ENCODE measurements around the gene FRMD4B. TPM values are rescaled to one million over a fixed set of nuclear protein-coding genes. Genes with fewer than 3 reads are reported as not detected.

FRMD4B gene
- total RNA-seq, 2 experiments from 2014 or later = not detected

DNA sequence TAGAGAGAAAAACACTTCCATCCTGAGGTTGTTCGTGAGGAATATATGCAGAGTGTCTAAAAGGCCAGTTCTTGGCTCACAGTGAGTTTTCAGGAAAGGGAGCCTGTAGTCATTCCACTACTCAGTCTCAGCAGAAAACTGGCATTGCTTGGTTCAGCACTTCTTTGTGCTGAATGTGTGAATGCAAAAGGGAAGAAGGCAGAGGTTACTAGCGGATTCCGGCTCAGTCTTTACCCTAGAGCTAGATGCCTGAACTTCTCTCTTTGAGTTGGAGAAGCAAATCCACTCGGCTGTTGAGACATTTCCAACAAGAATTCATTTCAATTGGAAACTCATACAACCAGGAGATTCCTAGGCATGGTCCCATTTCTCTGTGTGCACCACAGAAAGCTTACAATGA lies 23.1 kb upstream of the FRMD4B start:
- no TSS peak for BruUV-seq (replicated peaks)
- H3K9me3 ChIP-seq (ENCODE audit: low read length) = peaks cover 7% of the 10 kb centered on the region; the same call in 1 of the 2 replicates
- H3K27ac ChIP-seq (ENCODE audit: low read depth, low read length, poor library complexity, severe bottlenecking) = no peak overlapping the region
- H3K4me2 ChIP-seq (ENCODE audit: low read length) = no peak overlapping the region
- H2AFZ ChIP-seq (ENCODE audit: low read length) = no peak overlapping the region
- CTCF ChIA-PET (ENCODE audit: unreplicated experiment) = no interaction called here
- H3K36me3 ChIP-seq (ENCODE audit: insufficient read depth, low read length) = no peaks in the 10 kb centered on the region
- no peaks in the 10 kb centered on the region for H4K20me1 ChIP-seq (ENCODE audit: insufficient read depth, low read length)
- H3K4me1 ChIP-seq (ENCODE audit: insufficient read depth, low read length, poor library complexity, severe bottlenecking) = no peaks in the 10 kb centered on the region
- POLR2A ChIA-PET = no interaction called here
- no peak overlapping the region for H3K4me3 ChIP-seq (ENCODE audit: low read depth, low read length, poor library complexity, severe bottlenecking)
- DNase-seq (ENCODE audit: low spot score) = no peak
- H3K79me2 ChIP-seq (ENCODE audit: insufficient read depth, low read depth, low read length) = no peaks in the 10 kb centered on the region
- intact Hi-C loops (cut with micrococcal nuclease; ENCODE audit: unreplicated experiment) = no loop called here
- no peaks in the 10 kb centered on the region for H3K9me2 ChIP-seq (ENCODE audit: insufficient read depth, low read length)
- no peak for TF ChIP-seq EZH2phosphoT487 (IDR thresholded peaks at IDR 0.05; ENCODE audit: borderline replicate concordance, low read depth, low read length)
- TF ChIP-seq, protein P1, sequence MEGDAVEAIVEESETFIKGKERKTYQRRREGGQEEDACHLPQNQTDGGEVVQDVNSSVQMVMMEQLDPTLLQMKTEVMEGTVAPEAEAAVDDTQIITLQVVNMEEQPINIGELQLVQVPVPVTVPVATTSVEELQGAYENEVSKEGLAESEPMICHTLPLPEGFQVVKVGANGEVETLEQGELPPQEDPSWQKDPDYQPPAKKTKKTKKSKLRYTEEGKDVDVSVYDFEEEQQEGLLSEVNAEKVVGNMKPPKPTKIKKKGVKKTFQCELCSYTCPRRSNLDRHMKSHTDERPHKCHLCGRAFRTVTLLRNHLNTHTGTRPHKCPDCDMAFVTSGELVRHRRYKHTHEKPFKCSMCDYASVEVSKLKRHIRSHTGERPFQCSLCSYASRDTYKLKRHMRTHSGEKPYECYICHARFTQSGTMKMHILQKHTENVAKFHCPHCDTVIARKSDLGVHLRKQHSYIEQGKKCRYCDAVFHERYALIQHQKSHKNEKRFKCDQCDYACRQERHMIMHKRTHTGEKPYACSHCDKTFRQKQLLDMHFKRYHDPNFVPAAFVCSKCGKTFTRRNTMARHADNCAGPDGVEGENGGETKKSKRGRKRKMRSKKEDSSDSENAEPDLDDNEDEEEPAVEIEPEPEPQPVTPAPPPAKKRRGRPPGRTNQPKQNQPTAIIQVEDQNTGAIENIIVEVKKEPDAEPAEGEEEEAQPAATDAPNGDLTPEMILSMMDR (conservative IDR thresholded peaks at IDR 0.05; ENCODE audit: low read length) = no peak

DNA sequence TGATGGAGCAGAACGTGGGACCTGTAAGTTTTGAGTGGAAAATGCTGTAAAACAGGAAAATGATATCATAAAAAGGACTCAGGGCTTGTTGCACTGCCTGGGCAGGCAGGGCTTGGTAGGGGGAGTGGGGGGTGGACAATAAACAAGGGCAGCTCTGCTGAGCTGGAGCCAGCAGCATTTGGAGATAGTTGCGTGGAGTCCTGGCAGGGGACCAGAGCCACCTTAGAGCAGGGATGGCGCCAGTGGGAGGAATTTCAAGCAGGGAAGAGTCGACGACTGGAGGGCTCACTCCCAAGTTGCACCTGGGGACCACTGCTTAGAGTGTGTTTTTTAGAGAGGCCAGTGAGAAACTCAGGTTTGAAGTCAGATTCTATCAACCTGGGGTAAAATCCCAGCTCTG lies 22.7 kb upstream of the FRMD4B start:
- H2AFZ ChIP-seq (ENCODE audit: low read length) = no peak overlapping the region
- TF ChIP-seq EZH2phosphoT487 (IDR thresholded peaks at IDR 0.05; ENCODE audit: borderline replicate concordance, low read depth, low read length) = no peak
- TF ChIP-seq, protein P1 (conservative IDR thresholded peaks at IDR 0.05; ENCODE audit: low read length) = no peak
- intact Hi-C loops (cut with micrococcal nuclease; ENCODE audit: unreplicated experiment) = no loop called here
- H3K9me2 ChIP-seq (ENCODE audit: insufficient read depth, low read length) = no peaks in the 10 kb centered on the region
- H3K9me3 ChIP-seq (ENCODE audit: low read length) = peaks cover 7% of the 10 kb centered on the region; the same call in 1 of the 2 replicates
- H3K79me2 ChIP-seq (ENCODE audit: insufficient read depth, low read depth, low read length) = no peaks in the 10 kb centered on the region
- no peak for DNase-seq (ENCODE audit: low spot score)
- no peaks in the 10 kb centered on the region for H4K20me1 ChIP-seq (ENCODE audit: insufficient read depth, low read length)
- no peak overlapping the region for H3K4me2 ChIP-seq (ENCODE audit: low read length)
- POLR2A ChIA-PET = no interaction called here
- no peak overlapping the region for H3K27ac ChIP-seq (ENCODE audit: low read depth, low read length, poor library complexity, severe bottlenecking)
- H3K4me3 ChIP-seq (ENCODE audit: low read depth, low read length, poor library complexity, severe bottlenecking) = no peak overlapping the region
- H3K4me1 ChIP-seq (ENCODE audit: insufficient read depth, low read length, poor library complexity, severe bottlenecking) = no peaks in the 10 kb centered on the region
- no peaks in the 10 kb centered on the region for H3K36me3 ChIP-seq (ENCODE audit: insufficient read depth, low read length)
- BruUV-seq (replicated peaks) = no TSS peak
- CTCF ChIA-PET (ENCODE audit: unreplicated experiment) = no interaction called here

- no peaks in the 10 kb centered on the region for H3K4me1 ChIP-seq (ENCODE audit: insufficient read depth, low read length, poor library complexity, severe bottlenecking)
- DNase-seq (ENCODE audit: low spot score) = no peak
- no peaks in the 10 kb centered on the region for H3K79me2 ChIP-seq (ENCODE audit: insufficient read depth, low read depth, low read length)
- H3K9me3 ChIP-seq (ENCODE audit: low read length) = peaks cover 7% of the 10 kb centered on the region; the same call in 1 of the 2 replicates
- H4K20me1 ChIP-seq (ENCODE audit: insufficient read depth, low read length) = no peaks in the 10 kb centered on the region
- no peak overlapping the region for H3K4me3 ChIP-seq (ENCODE audit: low read depth, low read length, poor library complexity, severe bottlenecking)
- no peak overlapping the region for H3K4me2 ChIP-seq (ENCODE audit: low read length)
- intact Hi-C loops (cut with micrococcal nuclease; ENCODE audit: unreplicated experiment) = no loop called here
- H3K36me3 ChIP-seq (ENCODE audit: insufficient read depth, low read length) = no peaks in the 10 kb centered on the region
- no TSS peak for BruUV-seq (replicated peaks)
- no peak overlapping the region for H3K27ac ChIP-seq (ENCODE audit: low read depth, low read length, poor library complexity, severe bottlenecking)
- TF ChIP-seq EZH2phosphoT487 (IDR thresholded peaks at IDR 0.05; ENCODE audit: borderline replicate concordance, low read depth, low read length) = no peak
- TF ChIP-seq, protein P1 (conservative IDR thresholded peaks at IDR 0.05; ENCODE audit: low read length) = no peak
- ChIA-PET CTCF (ENCODE audit: unreplicated experiment) (no interaction called here), POLR2A (no interaction called here)
- no peak overlapping the region for H2AFZ ChIP-seq (ENCODE audit: low read length)
- H3K9me2 ChIP-seq (ENCODE audit: insufficient read depth, low read length) = no peaks in the 10 kb centered on the region
These were observed 22.0 kb upstream of the FRMD4B start for GRCh38 chr3:69407908-69408307.

All from OCI-LY7 (cell line).